Testis (tissue), 3 donors: ENCODE data around the gene FHL2. TPM values are rescaled to one million over a fixed set of nuclear protein-coding genes. Genes with fewer than 3 reads are reported as not detected.

Experiments used
- DNase-seq: peaks from one replicate; pipeline ENCODE4 v3.0.0-alpha.2; 2019
- H3K27ac ChIP-seq, 2 donors: fragments of 200-600 bp; sonication (generic); one replicate each; pipeline ENCODE4 v1.5.1; 2019
- H3K27me3 ChIP-seq: fragments of 200-600 bp; sonication (generic); one replicate; pipeline ENCODE4 v1.5.1; 2019
- H3K36me3 ChIP-seq: fragments of 200-600 bp; sonication (generic); one replicate; pipeline ENCODE4 v1.5.1; 2017; ENCODE audit warnings: low read depth; ENCODE audit errors: missing control alignments
- H3K4me1 ChIP-seq: fragments of 200-600 bp; sonication (generic); one replicate; pipeline ENCODE4 v1.5.1; 2019
- H3K4me3 ChIP-seq, 2 donors: fragments of 200-600 bp; sonication (generic); one replicate each; pipeline ENCODE4 v1.5.1; 2017 to 2019
- H3K9me3 ChIP-seq: fragments of 200-600 bp; sonication (generic); one replicate; pipeline ENCODE4 v1.5.1; 2017
- POLR2A ChIP-seq: fragments of 450-650 bp; IDR thresholded peaks from one replicate; pipeline ENCODE4 v1.6.1; 2017; ENCODE audit warnings: antibody characterized with exemption, mild to moderate bottlenecking, moderate library complexity
- WGBS, 2 donors: methylation state at CpG; one replicate each; pipeline ENCODE4 v1.1.5; 2018; 5-methylcytosine and 5-hydroxymethylcytosine counted together
- intact Hi-C: fragments of 100-400 bp; cut with DNase I; formaldehyde crosslinking; loops from one replicate; pipeline ENCODE4 v1.15.1; 2023; ENCODE audit warnings: low total_unique reads
- polyA plus RNA-seq: library from polyadenylated mRNA; stranded (reverse); fragments of 350-450 nt; fragmentation: Illumina TruSeq; extraction: RNeasy Lipid Tissue Mini Kit (QIAGEN cat#74804); gene quantifications from one replicate; pipeline ENCODE4 v1.2.3, GENCODE V29; 2014; ENCODE audit warnings: low read depth, low replicate concordance; ENCODE audit not compliant: insufficient read depth
- total RNA-seq, 2 donors: library from RNA; depleted of rRNA; stranded (reverse); fragments of >200 nt; gene quantifications; one replicate each; pipeline ENCODE4 v1.2.3, GENCODE V29; 2016
- TF ChIP-seq, protein P1 (sequence below), 3 experiments: fragments of 450-650 bp in 2 of 3; fragments of 200-600 bp in 1 of 3; sonication (generic) in 1 of 3; IDR thresholded peaks; one replicate each; pipeline ENCODE4 v1.5.1; 2016 to 2019; ENCODE audit warnings: antibody characterized with exemption in 3 of 3, mild to moderate bottlenecking in 2 of 3, moderate library complexity in 1 of 3

The FHL2 gene
- total and polyA plus RNA-seq, 3 donors from 2014 or later = 76.9 to 154 (median 99.3) TPM

DNA sequence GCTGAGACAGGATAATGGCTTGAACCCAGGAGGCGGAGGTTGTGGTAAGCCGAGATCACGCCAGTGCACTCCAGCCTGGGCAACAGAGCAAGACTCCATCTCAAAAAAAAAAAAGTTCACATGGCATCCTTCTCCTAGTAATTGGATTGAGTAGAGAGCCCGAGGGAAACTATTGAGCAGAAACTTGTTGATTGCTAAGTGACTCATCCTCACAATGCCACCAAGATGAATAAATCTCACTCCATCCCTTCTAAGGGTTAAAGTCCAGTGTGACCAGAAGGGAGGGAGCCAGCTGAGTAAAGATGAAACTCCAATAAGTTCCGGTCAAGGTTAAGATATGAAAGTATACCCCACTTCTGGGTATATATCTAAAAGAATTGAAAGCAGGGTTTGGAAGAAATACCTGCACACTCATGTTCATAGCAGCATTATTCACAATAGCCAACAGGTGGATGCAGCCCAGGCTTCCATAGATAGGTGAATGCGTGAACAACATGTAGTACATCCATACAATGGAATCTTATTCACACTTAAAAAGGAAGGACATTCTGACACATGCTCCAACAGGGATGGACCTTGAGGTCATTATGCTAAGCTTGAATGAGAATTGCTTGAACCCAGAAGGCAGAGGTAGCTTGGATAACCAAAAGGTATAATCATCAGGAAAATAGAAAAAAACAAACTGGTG lies 13.0 kb upstream of the FHL2 start:
- Histone ChIP-seq H3K4me3 (no peak overlapping the region), H3K27me3 (no peaks in the 10 kb centered on the region), H3K9me3 (no peaks in the 10 kb centered on the region), H3K27ac (no peak overlapping the region), H3K36me3 (no peaks in the 10 kb centered on the region), H3K4me1 (peaks cover 27% of the 10 kb centered on the region)
- intact Hi-C loops = no loop called here
- no peak for TF ChIP-seq POLR2A
- TF ChIP-seq, protein P1, sequence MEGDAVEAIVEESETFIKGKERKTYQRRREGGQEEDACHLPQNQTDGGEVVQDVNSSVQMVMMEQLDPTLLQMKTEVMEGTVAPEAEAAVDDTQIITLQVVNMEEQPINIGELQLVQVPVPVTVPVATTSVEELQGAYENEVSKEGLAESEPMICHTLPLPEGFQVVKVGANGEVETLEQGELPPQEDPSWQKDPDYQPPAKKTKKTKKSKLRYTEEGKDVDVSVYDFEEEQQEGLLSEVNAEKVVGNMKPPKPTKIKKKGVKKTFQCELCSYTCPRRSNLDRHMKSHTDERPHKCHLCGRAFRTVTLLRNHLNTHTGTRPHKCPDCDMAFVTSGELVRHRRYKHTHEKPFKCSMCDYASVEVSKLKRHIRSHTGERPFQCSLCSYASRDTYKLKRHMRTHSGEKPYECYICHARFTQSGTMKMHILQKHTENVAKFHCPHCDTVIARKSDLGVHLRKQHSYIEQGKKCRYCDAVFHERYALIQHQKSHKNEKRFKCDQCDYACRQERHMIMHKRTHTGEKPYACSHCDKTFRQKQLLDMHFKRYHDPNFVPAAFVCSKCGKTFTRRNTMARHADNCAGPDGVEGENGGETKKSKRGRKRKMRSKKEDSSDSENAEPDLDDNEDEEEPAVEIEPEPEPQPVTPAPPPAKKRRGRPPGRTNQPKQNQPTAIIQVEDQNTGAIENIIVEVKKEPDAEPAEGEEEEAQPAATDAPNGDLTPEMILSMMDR (IDR thresholded peaks at IDR 0.05) = no peak
- 89% methylated on average over 6 of the region's 6 CpGs for WGBS, 2 donors
- no peak for DNase-seq

DNA sequence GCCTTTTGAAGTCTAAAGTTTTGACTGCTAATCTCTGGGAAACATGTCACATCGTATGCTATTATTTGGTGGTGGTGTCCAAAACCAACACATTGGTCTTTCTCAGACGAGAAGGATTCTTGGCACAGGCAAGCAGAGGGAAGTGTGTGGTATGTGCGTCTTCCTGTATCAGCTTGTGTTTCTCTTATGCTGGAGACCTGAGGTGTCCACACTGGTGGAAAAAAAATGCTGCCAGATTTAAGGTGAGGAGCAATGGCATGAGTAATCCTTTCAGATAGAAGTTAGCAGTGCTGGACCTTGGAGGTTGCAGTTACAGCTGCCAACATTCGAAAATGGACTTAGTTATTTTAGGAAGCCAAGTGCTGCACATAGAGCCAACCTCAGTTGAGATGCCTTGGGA lies 11.7 kb upstream of the FHL2 start:
- Histone ChIP-seq H3K36me3 (no peaks in the 10 kb centered on the region), H3K4me3 (no peak overlapping the region), H3K27ac (peak overlapping the region in 1 of 2 donors; percentile 68), H3K27me3 (no peaks in the 10 kb centered on the region), H3K4me1 (peaks cover 27% of the 10 kb centered on the region), H3K9me3 (no peaks in the 10 kb centered on the region)
- intact Hi-C loops = no loop called here
- DNase-seq = no peak
- TF ChIP-seq POLR2A = no peak
- TF ChIP-seq, protein P1 (IDR thresholded peaks at IDR 0.05) = no peak
- WGBS, 2 donors = 28 to 34% methylated on average over 4 of the region's 4 CpGs

DNA sequence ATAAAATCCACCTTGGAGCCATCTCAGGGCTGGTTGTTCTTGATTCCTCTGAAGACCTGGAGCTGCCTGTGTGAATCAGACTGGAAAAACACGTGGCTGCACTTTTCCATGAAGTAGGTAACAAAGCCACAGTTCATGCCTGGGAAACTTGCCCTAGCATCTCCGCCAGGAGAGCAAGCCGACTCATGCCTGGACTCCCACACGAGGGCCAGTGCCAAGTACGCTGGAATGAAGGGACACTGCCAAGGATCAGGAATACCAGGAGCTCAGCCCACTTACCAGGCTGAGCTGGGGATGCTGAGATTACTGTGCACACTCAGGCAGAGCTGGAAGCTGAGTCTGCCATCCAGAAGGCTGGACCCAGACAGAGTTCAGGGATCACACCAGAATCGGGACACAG lies 10.9 kb upstream of the FHL2 start:
- DNase-seq = peak; percentile 92
- H3K36me3 ChIP-seq = no peaks in the 10 kb centered on the region
- no peak for TF ChIP-seq POLR2A
- TF ChIP-seq, protein P1 (IDR thresholded peaks at IDR 0.05) = no peak
- H3K27ac ChIP-seq = peak overlapping the region in 1 of 2 donors; percentile 68
- H3K4me1 ChIP-seq = peaks cover 27% of the 10 kb centered on the region
- H3K4me3 ChIP-seq = no peak overlapping the region
- 33 to 46% methylated on average over 2 to 6 of the region's 6 CpGs for WGBS, 2 donors
- H3K27me3 ChIP-seq = no peaks in the 10 kb centered on the region
- intact Hi-C loops = no loop called here
- H3K9me3 ChIP-seq = no peaks in the 10 kb centered on the region

DNA sequence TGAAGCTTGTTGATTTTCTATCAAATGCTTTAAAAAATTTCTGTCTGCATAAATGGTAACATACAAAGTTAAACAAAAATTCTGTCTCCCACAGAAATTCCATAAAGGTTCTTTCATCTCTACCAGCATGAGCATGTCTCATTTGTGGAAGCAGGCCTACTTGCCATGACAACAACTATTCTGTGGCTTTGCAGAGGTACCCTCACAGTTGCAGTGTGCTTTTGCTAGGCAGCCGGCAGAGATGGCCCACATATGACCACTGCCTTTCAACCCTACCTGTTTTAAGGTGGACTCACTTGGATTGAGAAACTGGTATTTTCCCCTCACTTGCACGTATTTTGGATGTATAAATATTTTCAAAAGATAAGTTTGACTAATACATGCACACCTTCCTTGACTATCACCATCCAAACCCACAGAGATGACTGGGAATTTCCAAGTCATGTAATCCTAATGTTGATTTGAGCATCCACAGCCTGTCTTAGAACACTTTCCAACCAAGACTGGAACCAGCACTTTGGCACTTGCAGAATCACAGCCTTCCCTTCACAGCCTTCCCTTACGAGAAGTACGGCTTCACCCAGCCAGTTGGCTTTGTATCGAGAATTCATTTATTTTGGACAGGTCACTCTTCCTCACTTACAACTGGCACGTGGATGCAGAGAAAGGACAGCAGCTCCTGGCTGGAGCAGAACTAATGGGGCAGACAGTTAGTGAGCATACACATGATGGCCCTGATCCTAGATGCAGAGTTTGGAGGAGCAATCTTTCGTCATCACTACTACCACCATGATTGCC lies 9.3 kb upstream of the FHL2 start:
- 61 to 74% methylated on average over 7 of the region's 7 CpGs for WGBS, 2 donors
- intact Hi-C loops = no loop called here
- no peak for DNase-seq
- TF ChIP-seq, protein P1 (IDR thresholded peaks at IDR 0.05) = no peak
- TF ChIP-seq POLR2A = no peak
- H3K9me3 ChIP-seq = no peaks in the 10 kb centered on the region
- H3K36me3 ChIP-seq = no peaks in the 10 kb centered on the region
- H3K27me3 ChIP-seq = no peaks in the 10 kb centered on the region
- H3K4me1 ChIP-seq = peaks cover 27% of the 10 kb centered on the region
- H3K27ac ChIP-seq = no peak overlapping the region
- no peak overlapping the region for H3K4me3 ChIP-seq
